ENCODE measurements around the gene TBX3. TPM values are rescaled to one million over a fixed set of nuclear protein-coding genes. Genes with fewer than 3 reads are reported as not detected.
A peak's percentile ranks its signal among the peaks of the same experiment; 100 is the strongest.

TBX3 gene
- polyA plus RNA-seq, 1 of the 3 experiments (the other 2 are of a cell fraction) = 10.2 TPM

GRCh38 chr12:114623737-114624136 is 60.2 kb downstream of the TBX3 start:
- Histone ChIP-seq H3K4me3 (ENCODE audit: low read depth in 2 of 2, low read length in 1 of 2) (no peak overlapping the region), H3K79me2 (ENCODE audit: insufficient read depth) (no peaks in the 10 kb centered on the region), H3K4me1 (ENCODE audit: control insufficient read depth in 1 of 2, insufficient read depth in 2 of 2, low read depth in 1 of 2, low read length in 1 of 2) (no peaks in the 10 kb centered on the region), H3K27me3 (ENCODE audit: insufficient read depth) (no peaks in the 10 kb centered on the region), H3K9ac (no peak overlapping the region), H4K20me1 (ENCODE audit: insufficient read depth) (no peaks in the 10 kb centered on the region), H3K36me3 (replicated peaks in 1 of 2; ENCODE audit: control insufficient read depth in 1 of 2, insufficient read depth in 2 of 2, low read length in 1 of 2) (no peaks in the 10 kb centered on the region), H3K9me3 (no peaks in the 10 kb centered on the region), H3K27ac (ENCODE audit: low read depth in 2 of 2, low read length in 1 of 2) (no peak overlapping the region), H3K9me2 (no peaks in the 10 kb centered on the region), H2AFZ (ENCODE audit: low read depth) (no peak overlapping the region), H3F3A (replicated peaks; ENCODE audit: insufficient read depth) (no peaks in the 10 kb centered on the region), H3K4me2 (no peak overlapping the region)
- ChIA-PET POLR2A (no interaction called here), CTCF (interaction anchor here (0.8 to 7.9 kb wide), 13 partner anchors 10 to 1294 kb away, joined by 3 to 71 read pairs (median 7); no protein-coding TSS in a partner anchor)
- peak; percentile 25; the same call in 1 of the 2 replicates for TF ChIP-seq USF1 (IDR thresholded peaks at IDR 0.05; ENCODE audit: borderline replicate concordance, low read depth)
- TF ChIP-seq RCOR1 (IDR thresholded peaks at IDR 0.05; ENCODE audit: low read length) = no peak
- no peak for TF ChIP-seq POLR2AphosphoS5 (IDR thresholded peaks at IDR 0.05; ENCODE audit: low read depth, low read length)
- no peak for TF ChIP-seq SMC3 (IDR thresholded peaks at IDR 0.05; ENCODE audit: low read depth, low read length)
- no peak for TF ChIP-seq EZH2phosphoT487 (IDR thresholded peaks at IDR 0.05; ENCODE audit: borderline replicate concordance, low read depth)
- TF ChIP-seq FOXJ3 (CRISPR knock-in tag; IDR thresholded peaks at IDR 0.05) = no peak
- no peak for DNase-seq

Small RNAs within 50 kb of the gene (small RNA-seq; reads per million reads assigned to genes)
- gene RF00019 = 0 reads per million in 7 experiments
